ENCODE measurements around the gene CEMIP. TPM values are rescaled to one million over a fixed set of nuclear protein-coding genes. Genes with fewer than 3 reads are reported as not detected.

The CEMIP gene
- total RNA-seq, 1 donor from 2014 or later: not detected

- no peaks in the 10 kb centered on the region for H3K9me3 Mint-ChIP-seq
- no peak overlapping the region for H3K4me3 Mint-ChIP-seq
- Histone ChIP-seq H3K27ac (no peak overlapping the region), H4K20me1 (ENCODE audit: low read depth) (no peaks in the 10 kb centered on the region), H3K4me2 (no peak overlapping the region), H3K9ac (no peak overlapping the region), H3K4me3 (no peak overlapping the region), H3F3A (ENCODE audit: low read depth) (no peaks in the 10 kb centered on the region), H3K79me2 (ENCODE audit: low read depth) (no peaks in the 10 kb centered on the region), H3K4me1 (no peaks in the 10 kb centered on the region), H2AFZ (replicated peaks) (no peak overlapping the region), H3K36me3 (no peaks in the 10 kb centered on the region), H3K27me3 (no peaks in the 10 kb centered on the region), H3K9me3 (ENCODE audit: low read depth) (no peaks in the 10 kb centered on the region)
- no peak for DNase-seq (ENCODE audit: low spot score)
- no peak overlapping the region for H3K27ac Mint-ChIP-seq
- H3K27me3 Mint-ChIP-seq (ENCODE audit: insufficient read depth, low read depth): peaks cover 3% of the 10 kb centered on the region
- peaks cover 2% of the 10 kb centered on the region for H3K4me1 Mint-ChIP-seq
- no peaks in the 10 kb centered on the region for H3K36me3 Mint-ChIP-seq
- no peak for TF ChIP-seq EZH2phosphoT487 (IDR thresholded peaks at IDR 0.05)
- no peak for TF ChIP-seq EZH2 (IDR thresholded peaks at IDR 0.05)
- TF ChIP-seq CTCF (IDR thresholded peaks at IDR 0.05): no peak
Measured at GRCh38 chr15:80789296-80789695, 10.1 kb downstream of the CEMIP start.

GRCh38 chr15:80789796-80790195 is 10.6 kb downstream of the CEMIP start:
- H2AFZ ChIP-seq (replicated peaks): no peak overlapping the region
- TF ChIP-seq CTCF (IDR thresholded peaks at IDR 0.05): no peak
- TF ChIP-seq EZH2 (IDR thresholded peaks at IDR 0.05): no peak
- TF ChIP-seq EZH2phosphoT487 (IDR thresholded peaks at IDR 0.05): no peak
- Mint-ChIP-seq H3K4me1 (peaks cover 2% of the 10 kb centered on the region), H3K36me3 (no peaks in the 10 kb centered on the region), H3K27ac (no peak overlapping the region), H3K9me3 (no peaks in the 10 kb centered on the region), H3K27me3 (ENCODE audit: insufficient read depth, low read depth) (peaks cover 3% of the 10 kb centered on the region), H3K4me3 (no peak overlapping the region)
- H3K27me3 ChIP-seq: no peaks in the 10 kb centered on the region
- H3K79me2 ChIP-seq (ENCODE audit: low read depth): no peaks in the 10 kb centered on the region
- DNase-seq (ENCODE audit: low spot score): no peak
- no peak overlapping the region for H3K4me2 ChIP-seq
- H3K4me1 ChIP-seq: no peaks in the 10 kb centered on the region
- H3K36me3 ChIP-seq: no peaks in the 10 kb centered on the region
- H3K4me3 ChIP-seq: no peak overlapping the region
- H4K20me1 ChIP-seq (ENCODE audit: low read depth): no peaks in the 10 kb centered on the region
- H3F3A ChIP-seq (ENCODE audit: low read depth): no peaks in the 10 kb centered on the region
- no peak overlapping the region for H3K9ac ChIP-seq
- no peak overlapping the region for H3K27ac ChIP-seq
- no peaks in the 10 kb centered on the region for H3K9me3 ChIP-seq (ENCODE audit: low read depth)

GRCh38 chr15:80790236-80790635 is 11.1 kb downstream of the CEMIP start:
- Histone ChIP-seq H3K4me2 (no peak overlapping the region), H3K9me3 (ENCODE audit: low read depth) (no peaks in the 10 kb centered on the region), H3K27me3 (no peaks in the 10 kb centered on the region), H3K9ac (no peak overlapping the region), H3F3A (ENCODE audit: low read depth) (no peaks in the 10 kb centered on the region), H3K27ac (no peak overlapping the region), H2AFZ (replicated peaks) (no peak overlapping the region), H4K20me1 (ENCODE audit: low read depth) (no peaks in the 10 kb centered on the region), H3K79me2 (ENCODE audit: low read depth) (no peaks in the 10 kb centered on the region), H3K4me3 (no peak overlapping the region), H3K36me3 (no peaks in the 10 kb centered on the region), H3K4me1 (no peaks in the 10 kb centered on the region)
- Mint-ChIP-seq H3K36me3 (no peaks in the 10 kb centered on the region), H3K4me1 (peaks cover 2% of the 10 kb centered on the region), H3K4me3 (no peak overlapping the region), H3K27ac (no peak overlapping the region), H3K27me3 (ENCODE audit: insufficient read depth, low read depth) (peaks cover 3% of the 10 kb centered on the region), H3K9me3 (no peaks in the 10 kb centered on the region)
- no peak for DNase-seq (ENCODE audit: low spot score)
- TF ChIP-seq CTCF (IDR thresholded peaks at IDR 0.05) (no peak), EZH2phosphoT487 (IDR thresholded peaks at IDR 0.05) (no peak), EZH2 (IDR thresholded peaks at IDR 0.05) (no peak)

All from neural progenitor cell (in vitro differentiated cells).